Neuronal stem cell (in vitro differentiated cells): ENCODE measurements around the gene ATP8A2.

Experiments
- DNase-seq: peaks from one replicate; pipeline ENCODE4 v3.0.0-alpha.2; 2013; ENCODE audit warnings: low spot score
- H2AFZ ChIP-seq: one replicate; pipeline ENCODE4 v1.6.1; 2013; ENCODE audit warnings: mild to moderate bottlenecking, low read length, inconsistent platforms
- H2AK5ac ChIP-seq: 2 replicates; pipeline ENCODE4 v1.6.1; 2013; ENCODE audit warnings: low read depth, mild to moderate bottlenecking, inconsistent platforms, low read length, moderate library complexity, mixed read lengths
- H2BK120ac ChIP-seq: 2 replicates; pipeline ENCODE4 v1.6.1; 2013; ENCODE audit warnings: low read depth, mild to moderate bottlenecking, inconsistent platforms, low read length, moderate library complexity, mixed read lengths
- H2BK12ac ChIP-seq: one replicate; pipeline ENCODE4 v1.6.1; 2013; ENCODE audit warnings: low read length, inconsistent platforms
- H2BK15ac ChIP-seq: 2 replicates; pipeline ENCODE4 v1.6.1; 2013; ENCODE audit warnings: mild to moderate bottlenecking, low read length, inconsistent platforms, mixed read lengths
- H2BK5ac ChIP-seq: one replicate; pipeline ENCODE4 v1.6.1; 2013; ENCODE audit warnings: inconsistent platforms, mild to moderate bottlenecking, low read length, moderate library complexity
- H3K14ac ChIP-seq: one replicate; pipeline ENCODE4 v1.6.1; 2013; ENCODE audit warnings: low read length, inconsistent platforms
- H3K18ac ChIP-seq: 2 replicates; pipeline ENCODE4 v1.6.1; 2013; ENCODE audit warnings: low read length, inconsistent platforms
- H3K23ac ChIP-seq: 2 replicates; pipeline ENCODE4 v1.6.1; 2013; ENCODE audit warnings: low read depth, mild to moderate bottlenecking, mixed read lengths, low read length, inconsistent platforms; ENCODE audit not compliant: poor library complexity
- H3K27ac ChIP-seq: replicated peaks from 3 replicates; pipeline ENCODE4 v1.5.1; 2013; ENCODE audit warnings: low read length, inconsistent platforms
- H3K27me3 ChIP-seq, 3 experiments: 2 replicates each; pipeline ENCODE4 v1.6.1; 2013; ENCODE audit warnings: low read length in 3 of 3, mild to moderate bottlenecking in 2 of 3, inconsistent platforms in 1 of 3, low read depth in 1 of 3, mixed read lengths in 1 of 3, moderate library complexity in 1 of 3; ENCODE audit not compliant: control insufficient read depth in 3 of 3, insufficient read depth in 3 of 3
- H3K36me3 ChIP-seq, 2 donors: replicated peaks in 1 of 2; 2 replicates each; pipeline ENCODE4 v1.6.1; 2013; ENCODE audit warnings: low read length in 2 of 2; ENCODE audit not compliant: control insufficient read depth in 2 of 2, insufficient read depth in 2 of 2
- H3K4ac ChIP-seq: 2 replicates; pipeline ENCODE4 v1.6.1; 2013; ENCODE audit warnings: inconsistent platforms, mild to moderate bottlenecking, low read length, moderate library complexity
- H3K4me1 ChIP-seq, 2 donors: 1 replicate in 1 of 2; 2 replicates in 1 of 2; pipeline ENCODE4 v1.6.1; 2013; ENCODE audit warnings: low read length in 2 of 2, low read depth in 1 of 2; ENCODE audit not compliant: control insufficient read depth in 2 of 2, insufficient read depth in 1 of 2
- H3K4me2 ChIP-seq: one replicate; pipeline ENCODE4 v1.6.1; 2013; ENCODE audit warnings: mild to moderate bottlenecking, low read length, inconsistent platforms; ENCODE audit not compliant: insufficient read depth, poor library complexity, severe bottlenecking
- H3K4me3 ChIP-seq, 2 donors: 2 replicates each; pipeline ENCODE4 v1.5.1; 2013; ENCODE audit warnings: low read length in 2 of 2, mild to moderate bottlenecking in 2 of 2, inconsistent platforms in 1 of 2, moderate library complexity in 1 of 2
- H3K79me1 ChIP-seq: one replicate; pipeline ENCODE4 v1.6.1; 2013; ENCODE audit warnings: low read depth, mild to moderate bottlenecking, inconsistent platforms, low read length, moderate library complexity
- H3K9ac ChIP-seq: one replicate; pipeline ENCODE4 v1.6.1; 2013; ENCODE audit warnings: mild to moderate bottlenecking, low read depth, low read length, inconsistent platforms; ENCODE audit not compliant: poor library complexity
- H3K9me3 ChIP-seq, 2 donors: replicated peaks in 1 of 2; 2 replicates each; pipeline versions ENCODE3 to v1.6.1; 2013; ENCODE audit warnings: low read length in 2 of 2, mild to moderate bottlenecking in 2 of 2, inconsistent platforms in 1 of 2, low read depth in 1 of 2, mixed read lengths in 1 of 2, moderate library complexity in 1 of 2; ENCODE audit not compliant: control insufficient read depth in 2 of 2, insufficient read depth in 1 of 2
- H4K8ac ChIP-seq: one replicate; pipeline ENCODE4 v1.6.1; 2013; ENCODE audit warnings: low read depth, mild to moderate bottlenecking, inconsistent platforms, low read length, moderate library complexity
- H4K91ac ChIP-seq: one replicate; pipeline ENCODE4 v1.6.1; 2013; ENCODE audit warnings: low read length, low read depth, mild to moderate bottlenecking, inconsistent platforms; ENCODE audit not compliant: poor library complexity
- WGBS, 2 donors: extraction: QIAGEN DNeasy Blood & Tissue Kit; methylation state at CpG; one replicate each; pipeline ENCODE4 v1.1.7; 2013; ENCODE audit warnings: missing lambda C conversion rate in 2 of 2, mixed read lengths in 1 of 2; ENCODE audit not compliant: insufficient read length in 2 of 2, insufficient replicate concordance in 1 of 2; ENCODE audit errors: extremely low coverage in 2 of 2; 5-methylcytosine and 5-hydroxymethylcytosine counted together

The ATP8A2 gene

GRCh38 chr13:25380082-25380481, 8.3 kb downstream of the ATP8A2 start:
- H3K79me1 ChIP-seq, result no peaks in the 10 kb centered on the region
- H3K4me3 ChIP-seq, result peak overlapping the region in 1 of 2 donors; percentile 52
- H3K18ac ChIP-seq, result no peak overlapping the region
- no peak overlapping the region for H3K4me2 ChIP-seq
- no peaks in the 10 kb centered on the region for H3K36me3 ChIP-seq
- H4K8ac ChIP-seq, result no peak overlapping the region
- H3K9ac ChIP-seq, result no peak overlapping the region
- no peak overlapping the region for H2BK120ac ChIP-seq
- H3K4ac ChIP-seq, result no peak overlapping the region
- H3K23ac ChIP-seq, result no peak overlapping the region
- H2BK15ac ChIP-seq, result no peak overlapping the region
- no peaks in the 10 kb centered on the region for H3K4me1 ChIP-seq
- no CpG with 5 or more reads among the region's 4 CpGs for WGBS, 2 donors
- H3K14ac ChIP-seq, result no peak overlapping the region
- DNase-seq, result no peak
- H3K27ac ChIP-seq, result no peak overlapping the region
- H3K9me3 ChIP-seq, result no peaks in the 10 kb centered on the region
- H2AK5ac ChIP-seq, result no peak overlapping the region
- H2BK5ac ChIP-seq, result no peak overlapping the region
- H3K27me3 ChIP-seq, result peaks cover 0 to 21% (median under 1%) of the 10 kb centered on the region in 3 experiments
- H2AFZ ChIP-seq, result no peak overlapping the region
- no peak overlapping the region for H2BK12ac ChIP-seq
- no peak overlapping the region for H4K91ac ChIP-seq

DNA sequence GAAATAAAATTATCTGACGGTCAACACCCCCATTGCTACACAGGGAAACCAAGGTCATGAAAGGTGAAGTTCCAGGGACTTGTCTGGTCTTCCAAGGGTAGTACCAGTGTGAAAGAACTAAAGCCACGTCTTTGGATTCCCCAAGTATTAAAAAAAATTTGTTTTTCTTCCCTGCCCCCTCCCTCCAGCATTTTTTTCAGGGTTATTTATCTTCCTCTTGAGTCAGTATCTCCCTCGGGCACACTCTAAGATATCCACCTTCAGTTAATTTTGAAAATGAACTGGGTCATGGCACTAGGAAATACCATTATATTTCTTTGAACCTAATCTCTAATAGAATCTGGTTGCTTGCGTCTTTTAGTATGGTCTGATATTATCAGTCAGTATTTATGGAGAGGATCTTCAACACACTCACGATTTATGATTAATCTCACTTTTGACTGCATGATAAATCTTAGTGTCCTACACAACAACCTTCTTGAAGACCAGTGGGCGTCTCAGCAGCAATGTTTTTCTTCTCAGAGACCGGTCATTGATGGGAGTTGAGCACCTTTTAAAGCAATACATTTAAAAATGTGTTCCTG, 9.1 kb downstream of the ATP8A2 start:
- no peak overlapping the region for H3K23ac ChIP-seq
- H4K91ac ChIP-seq, result no peak overlapping the region
- H2AFZ ChIP-seq, result no peak overlapping the region
- H2AK5ac ChIP-seq, result no peak overlapping the region
- H3K4me2 ChIP-seq, result no peak overlapping the region
- H3K4me1 ChIP-seq, result no peaks in the 10 kb centered on the region
- H3K27me3 ChIP-seq, result peaks cover 0 to 19% (median 0%) of the 10 kb centered on the region in 3 experiments
- no peak overlapping the region for H2BK5ac ChIP-seq
- WGBS, 2 donors, result no CpG with 5 or more reads among the region's 7 CpGs
- no peak overlapping the region for H3K27ac ChIP-seq
- no peak overlapping the region for H4K8ac ChIP-seq
- no peak overlapping the region for H3K4me3 ChIP-seq
- H2BK12ac ChIP-seq, result no peak overlapping the region
- H2BK120ac ChIP-seq, result no peak overlapping the region
- no peaks in the 10 kb centered on the region for H3K36me3 ChIP-seq
- H3K79me1 ChIP-seq, result no peaks in the 10 kb centered on the region
- H3K9ac ChIP-seq, result no peak overlapping the region
- no peak for DNase-seq
- no peaks in the 10 kb centered on the region for H3K9me3 ChIP-seq
- H3K14ac ChIP-seq, result no peak overlapping the region
- no peak overlapping the region for H3K4ac ChIP-seq
- H3K18ac ChIP-seq, result no peak overlapping the region
- H2BK15ac ChIP-seq, result no peak overlapping the region

DNA sequence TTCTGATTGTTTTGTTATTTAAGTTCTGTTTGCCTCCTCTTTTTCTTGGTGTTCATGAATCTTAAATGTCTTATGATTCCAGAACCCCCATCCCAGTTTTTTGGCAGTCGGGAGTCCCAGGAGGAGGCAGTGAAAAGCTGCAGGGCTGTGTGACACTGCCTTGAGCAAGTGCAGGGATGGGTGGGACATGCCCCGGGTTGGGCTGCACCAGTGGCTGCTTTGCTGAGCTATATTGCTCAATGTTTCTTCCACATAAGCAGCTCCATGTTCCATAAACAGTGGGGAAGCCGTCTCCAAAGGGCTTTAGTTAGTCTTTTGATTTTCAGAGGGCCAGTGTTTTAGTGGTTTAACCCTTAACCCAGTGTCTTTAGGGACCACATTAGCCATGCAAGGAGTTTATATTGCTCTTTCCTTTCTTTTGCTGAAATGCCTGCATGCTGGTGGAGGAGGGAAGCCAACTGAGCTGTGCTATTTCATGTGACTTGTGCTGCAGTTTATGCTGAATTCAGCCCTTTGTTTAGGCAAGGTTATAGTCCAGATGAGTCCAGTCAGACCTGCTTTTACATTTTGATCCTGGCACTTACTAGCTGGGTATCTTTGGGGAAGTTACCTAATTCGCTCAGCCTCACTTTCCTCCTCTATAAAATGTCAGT, 13.1 kb downstream of the ATP8A2 start:
- Histone ChIP-seq H3K9me3 (no peaks in the 10 kb centered on the region), H3K14ac (no peak overlapping the region), H3K9ac (no peak overlapping the region), H2BK5ac (no peak overlapping the region), H2BK120ac (no peak overlapping the region), H3K4me1 (no peaks in the 10 kb centered on the region), H3K4me2 (no peak overlapping the region), H3K27me3 (peaks cover 0 to 9% (median 0%) of the 10 kb centered on the region in 3 experiments), H3K4ac (no peak overlapping the region), H2AFZ (peak overlapping the region; percentile 62), H3K4me3 (no peak overlapping the region), H3K27ac (no peak overlapping the region), H3K18ac (no peak overlapping the region), H4K91ac (no peak overlapping the region), H4K8ac (no peak overlapping the region), H2BK15ac (no peak overlapping the region), H3K79me1 (no peaks in the 10 kb centered on the region), H2BK12ac (no peak overlapping the region), H3K36me3 (no peaks in the 10 kb centered on the region), H3K23ac (no peak overlapping the region), H2AK5ac (no peak overlapping the region)
- no CpG with 5 or more reads among the region's 4 CpGs for WGBS, 2 donors
- no peak for DNase-seq

- Histone ChIP-seq H4K8ac (no peak overlapping the region), H2BK15ac (no peak overlapping the region), H3K18ac (no peak overlapping the region), H3K27ac (no peak overlapping the region), H3K9me3 (no peaks in the 10 kb centered on the region), H3K23ac (no peak overlapping the region), H3K4ac (no peak overlapping the region), H3K36me3 (no peaks in the 10 kb centered on the region), H3K27me3 (peaks cover 0 to 4% (median 0%) of the 10 kb centered on the region in 3 experiments), H2BK12ac (no peak overlapping the region), H3K9ac (peak overlapping the region; percentile 32), H2BK5ac (no peak overlapping the region), H3K14ac (no peak overlapping the region), H3K4me1 (no peaks in the 10 kb centered on the region), H3K4me2 (no peak overlapping the region), H2AK5ac (no peak overlapping the region), H4K91ac (no peak overlapping the region), H3K79me1 (no peaks in the 10 kb centered on the region), H2BK120ac (no peak overlapping the region), H2AFZ (no peak overlapping the region), H3K4me3 (no peak overlapping the region)
- no peak for DNase-seq
- WGBS, 2 donors, result no CpG with 5 or more reads among the region's 4 CpGs
These were observed 20.2 kb downstream of the ATP8A2 start for GRCh38 chr13:25391932-25392331.
